HepG2 (cell line): ENCODE measurements around the gene ZDHHC19. TPM values are rescaled to one million over a fixed set of nuclear protein-coding genes. Genes with fewer than 3 reads are reported as not detected.

Experiments used
- ATAC-seq: fragments of 200-7000 bp; cut with Tn5 transposase; 3 replicates; pipeline ENCODE4 v1.9.1; 2020; ENCODE audit warnings: mild to moderate bottlenecking, moderate library complexity
- BruUV-seq: library from RNA; stranded (reverse); fragments of 400-500 nt; replicated peaks from 2 replicates; lab custom pipeline; 2021; lab: Mats Ljungman, UMichigan
- CTCF ChIA-PET: fragments of 300-600 bp; formaldehyde crosslinking; extraction: SDS; loops from one replicate; lab custom pipeline; 2021; ENCODE audit warnings: low total read pairs, inconsistent platforms, low intra/inter-chr PET ratio; lab: Yijun Ruan, JAX
- POLR2A ChIA-PET: fragments of 350-600 bp; sonication (Branson Sonifier 250); formaldehyde crosslinking; loops from one replicate; lab custom pipeline; 2020; ENCODE audit warnings: antibody characterized with exemption, inconsistent platforms; lab: Yijun Ruan, JAX
- DNase-seq: peaks from one replicate; pipeline ENCODE4 v3.0.0-alpha.2; 2015; ENCODE audit warnings: low spot score
- FAIRE-seq: peaks from 3 replicates; lab custom pipeline; 2011; peaks lifted over from hg19 to GRCh38; lab: Jason Lieb, UNC
- H2AFZ ChIP-seq: one replicate; pipeline ENCODE4 v1.6.1; 2011; ENCODE audit warnings: low read length, inconsistent platforms
- H3K27ac ChIP-seq: fragments of 300-600 bp; 3 replicates; pipeline ENCODE4 v1.8.0; 2011; ENCODE audit warnings: mixed run types, mild to moderate bottlenecking, mixed read lengths, low read length, inconsistent platforms; ENCODE audit not compliant: insufficient read depth; ENCODE audit errors: extremely low read length
- H3K27me3 ChIP-seq, 2 experiments: fragments of 200-600 bp in 1 of 2; 2 replicates in 1 of 2; 3 replicates in 1 of 2; pipeline versions ENCODE4 v1.6.0 to v1.8.0; 2011; ENCODE audit warnings: low read length in 2 of 2, mild to moderate bottlenecking in 2 of 2, moderate library complexity in 2 of 2, inconsistent platforms in 1 of 2; ENCODE audit not compliant: insufficient read depth in 2 of 2, control insufficient read depth in 1 of 2
- H3K36me3 ChIP-seq, 2 experiments: fragments of 200-600 bp in 1 of 2; replicated peaks in 1 of 2; 2 replicates in 1 of 2; 3 replicates in 1 of 2; pipeline versions ENCODE4 v1.5.1 to v1.8.0; 2011; ENCODE audit warnings: low read length in 2 of 2, inconsistent platforms in 1 of 2; ENCODE audit not compliant: insufficient read depth in 2 of 2, control insufficient read depth in 1 of 2
- H3K4me1 ChIP-seq: 2 replicates; pipeline ENCODE4 v1.5.1; 2012; ENCODE audit warnings: low read length, inconsistent platforms; ENCODE audit not compliant: insufficient read depth
- H3K4me2 ChIP-seq: 2 replicates; pipeline ENCODE4 v1.6.0; 2011; ENCODE audit warnings: low read depth, low read length, inconsistent platforms
- H3K4me3 ChIP-seq, 3 experiments: fragments of 200-600 bp in 1 of 3; sonication (generic), shearing (Covaris generic) in 1 of 3; replicated peaks in 1 of 3; 2 replicates each; pipeline ENCODE4 v1.5.1; 2011 to 2016; ENCODE audit warnings: low read length in 3 of 3, inconsistent platforms in 2 of 3, low read depth in 2 of 3, mild to moderate bottlenecking in 2 of 3, control low read depth in 1 of 3, mixed read lengths in 1 of 3; ENCODE audit not compliant: insufficient read depth in 1 of 3
- H3K79me2 ChIP-seq: one replicate; pipeline ENCODE4 v1.6.1; 2011; ENCODE audit warnings: low read length, inconsistent platforms; ENCODE audit not compliant: insufficient read depth
- H3K9ac ChIP-seq: 2 replicates; pipeline ENCODE4 v1.6.0; 2011; ENCODE audit warnings: mild to moderate bottlenecking, low read depth, low read length, inconsistent platforms; ENCODE audit not compliant: insufficient read depth
- H3K9me3 ChIP-seq: 2 replicates; pipeline ENCODE4 v1.5.1; 2012; ENCODE audit warnings: mild to moderate bottlenecking, low read length
- H4K20me1 ChIP-seq: 2 replicates; pipeline ENCODE4 v1.6.0; 2011; ENCODE audit warnings: inconsistent platforms, mild to moderate bottlenecking, low read length, moderate library complexity; ENCODE audit not compliant: insufficient read depth
- CEBPG ChIP-seq: IDR thresholded peaks from 2 replicates; pipeline ENCODE4 v1.6.1; 2016
- CENPX ChIP-seq: sonication (generic); formaldehyde crosslinking; IDR thresholded peaks from 2 replicates; pipeline ENCODE4 v1.9.0; 2021; ENCODE audit warnings: mild to moderate bottlenecking, missing genetic modification reagents, moderate library complexity
- FOXJ3 ChIP-seq: sonication (generic); formaldehyde crosslinking; IDR thresholded peaks from 2 replicates; pipeline ENCODE4 v1.4.0; 2020; ENCODE audit warnings: missing genetic modification reagents, mild to moderate bottlenecking, borderline replicate concordance
- GTF3A ChIP-seq: sonication (generic); formaldehyde crosslinking; conservative IDR thresholded peaks from 2 replicates; pipeline ENCODE4 v1.4.0; 2020; ENCODE audit warnings: mild to moderate bottlenecking, missing genetic modification reagents
- MATR3 ChIP-seq: sonication (generic); formaldehyde crosslinking; IDR thresholded peaks from 2 replicates; pipeline ENCODE4 v1.4.0; 2020; ENCODE audit warnings: missing genetic modification reagents
- PITX1 ChIP-seq: sonication (generic); formaldehyde crosslinking; IDR thresholded peaks from 2 replicates; pipeline ENCODE4 v1.5.1; 2020; ENCODE audit warnings: mild to moderate bottlenecking, missing genetic modification reagents
- SP140L ChIP-seq: sonication (generic); formaldehyde crosslinking; IDR thresholded peaks from 2 replicates; pipeline ENCODE4 v1.4.0; 2020; ENCODE audit warnings: missing genetic modification reagents, borderline replicate concordance
- SP5 ChIP-seq: IDR thresholded peaks from 2 replicates; pipeline ENCODE4 v1.6.1; 2016; ENCODE audit warnings: low read depth, borderline replicate concordance
- ZNF547 ChIP-seq: sonication (generic); formaldehyde crosslinking; IDR thresholded peaks from 2 replicates; pipeline ENCODE4 v1.5.1; 2020; ENCODE audit warnings: mild to moderate bottlenecking, missing genetic modification reagents
- ZNF556 ChIP-seq: sonication (generic); formaldehyde crosslinking; IDR thresholded peaks from 2 replicates; pipeline ENCODE4 v1.4.0; 2020; ENCODE audit warnings: mild to moderate bottlenecking, missing genetic modification reagents, borderline replicate concordance
- ZNF605 ChIP-seq: sonication (generic); formaldehyde crosslinking; IDR thresholded peaks from 2 replicates; pipeline ENCODE4 v1.8.0; 2022; ENCODE audit warnings: mild to moderate bottlenecking, missing genetic modification reagents
- ZNF839 ChIP-seq: sonication (generic); formaldehyde crosslinking; IDR thresholded peaks from 2 replicates; pipeline ENCODE4 v1.4.0; 2020; ENCODE audit warnings: missing genetic modification reagents, mild to moderate bottlenecking, borderline replicate concordance
- WGBS: methylation state at CpG from one replicate; pipeline ENCODE4 v1.1.6; 2017; ENCODE audit warnings: low lambda C conversion rate; 5-methylcytosine and 5-hydroxymethylcytosine counted together
- in situ Hi-C: cut with HindIII; loops from 2 replicates; pipeline ENCODE4 v1.10.0; 2017; ENCODE audit warnings: low pct_unique_long_range_greater_than_20kb; ENCODE audit not compliant: extremely low pct_ligation_motif_present
- intact Hi-C: fragments of 100-400 bp; cut with micrococcal nuclease; formaldehyde crosslinking; loops from one replicate; pipeline ENCODE4 v1.10.0; 2022; ENCODE audit not compliant: unreplicated experiment
- polyA plus RNA-seq, 8 experiments: library from polyadenylated mRNA; depleted of rRNA in 3 of 8; stranded (reverse) in 7 of 8; unstranded in 1 of 8; fragments of >200 nt; fragmentation: Illumina TruSeq in 4 of 8; extraction: Trizol in 4 of 8; gene quantifications; 2 replicates each; pipeline versions ENCODE4 v1.2.1 to v1.2.3, GENCODE V29; 2011 to 2016; ENCODE audit warnings: low read depth in 4 of 8, missing spikeins in 1 of 8, mixed read lengths in 1 of 8; ENCODE audit not compliant: insufficient read depth in 1 of 8
- total RNA-seq, 5 experiments: library from RNA; depleted of rRNA; stranded (reverse); fragments of >200 nt; fragmentation: Illumina TruSeq; extraction: Trizol; gene quantifications; 2 replicates each; pipeline ENCODE4 v1.2.3, GENCODE V29; 2016; ENCODE audit warnings: low read depth in 1 of 5
- TF ChIP-seq, protein P1 (sequence below): sonication (generic); formaldehyde crosslinking; IDR thresholded peaks from 2 replicates; pipeline ENCODE4 v1.4.0; 2020; ENCODE audit warnings: missing genetic modification reagents
- TF ChIP-seq, protein P2 (sequence below): sonication (generic); formaldehyde crosslinking; IDR thresholded peaks from 2 replicates; pipeline ENCODE4 v1.5.0; 2020; ENCODE audit warnings: missing genetic modification reagents
- TF ChIP-seq, protein P3 (sequence below): IDR thresholded peaks from 2 replicates; pipeline ENCODE4 v1.6.1; 2012; ENCODE audit warnings: low read length, improper control_type of control experiment
- TF ChIP-seq, protein P4 (sequence below): sonication (generic); formaldehyde crosslinking; IDR thresholded peaks from 2 replicates; pipeline ENCODE4 v1.8.1; 2023; ENCODE audit warnings: missing genetic modification reagents, mild to moderate bottlenecking, borderline replicate concordance
- TF ChIP-seq, protein P5 (sequence below): sonication (generic); formaldehyde crosslinking; IDR thresholded peaks from 2 replicates; pipeline ENCODE4 v1.8.1; 2023; ENCODE audit warnings: mild to moderate bottlenecking, missing genetic modification reagents, borderline replicate concordance

The ZDHHC19 gene
- total and polyA plus RNA-seq, 2 of the 13 experiments (the other 11 are each of a cell fraction or from before 2014, with no cell fraction given), result 0.22 to 0.53 TPM

DNA sequence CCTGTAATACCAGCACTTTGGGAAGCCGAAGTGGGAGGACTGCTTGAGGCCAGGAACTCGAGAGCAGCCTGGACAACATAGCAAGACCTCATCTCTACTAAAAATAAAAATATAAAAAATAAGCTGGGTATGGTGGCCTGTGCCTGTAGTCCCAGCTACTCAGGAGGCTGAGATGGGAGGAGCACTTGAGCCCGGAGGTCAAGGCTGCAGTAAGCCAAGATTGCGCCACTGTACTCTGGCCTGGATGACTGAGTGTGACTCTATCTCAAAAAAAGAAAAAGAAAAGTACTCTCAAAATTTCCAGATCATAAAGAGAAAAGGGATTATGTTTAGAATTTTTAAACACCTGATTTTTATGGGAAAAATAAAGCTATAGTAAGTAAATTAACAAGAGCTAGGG, 29.2 kb upstream of the ZDHHC19 start:
- Histone ChIP-seq H3K27ac (no peak overlapping the region), H4K20me1 (no peaks in the 10 kb centered on the region), H3K9me3 (no peaks in the 10 kb centered on the region), H3K4me3 (no peak overlapping the region), H3K4me2 (no peak overlapping the region), H3K79me2 (no peaks in the 10 kb centered on the region), H3K4me1 (peaks cover 8% of the 10 kb centered on the region), H3K27me3 (no peaks in the 10 kb centered on the region), H3K9ac (no peak overlapping the region), H2AFZ (no peak overlapping the region), H3K36me3 (peaks cover 9 to 47% of the 10 kb centered on the region in 2 experiments)
- ATAC-seq (no peak), DNase-seq (no peak), FAIRE-seq (no peak)
- ChIA-PET CTCF (no interaction called here), POLR2A (no interaction called here)
- in situ Hi-C loops (loop anchor here (10.0 kb wide), 1 partner anchor 194 kb away; the partner anchor contains the start of gene UBXN7), intact Hi-C loops (no loop called here)
- no TSS peak for BruUV-seq
- WGBS, result 90% methylated on average over 4 of the region's 4 CpGs
- 0 out of 2 replicates have a peak, but pooled peaks have one; percentile 25 for TF ChIP-seq CEBPG (CRISPR knock-in tag)
- no peak for TF ChIP-seq PITX1 (CRISPR knock-in tag)
- TF ChIP-seq GTF3A (CRISPR knock-in tag), result no peak
- no peak for TF ChIP-seq FOXJ3 (CRISPR knock-in tag)
- peak; percentile 62; the same call in 1 of the 2 replicates for TF ChIP-seq SP5
- TF ChIP-seq, protein P1, sequence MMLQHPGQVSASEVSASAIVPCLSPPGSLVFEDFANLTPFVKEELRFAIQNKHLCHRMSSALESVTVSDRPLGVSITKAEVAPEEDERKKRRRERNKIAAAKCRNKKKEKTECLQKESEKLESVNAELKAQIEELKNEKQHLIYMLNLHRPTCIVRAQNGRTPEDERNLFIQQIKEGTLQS (CRISPR knock-in tag), result no peak
- TF ChIP-seq ZNF547 (CRISPR knock-in tag), result no peak
- TF ChIP-seq, protein P2, sequence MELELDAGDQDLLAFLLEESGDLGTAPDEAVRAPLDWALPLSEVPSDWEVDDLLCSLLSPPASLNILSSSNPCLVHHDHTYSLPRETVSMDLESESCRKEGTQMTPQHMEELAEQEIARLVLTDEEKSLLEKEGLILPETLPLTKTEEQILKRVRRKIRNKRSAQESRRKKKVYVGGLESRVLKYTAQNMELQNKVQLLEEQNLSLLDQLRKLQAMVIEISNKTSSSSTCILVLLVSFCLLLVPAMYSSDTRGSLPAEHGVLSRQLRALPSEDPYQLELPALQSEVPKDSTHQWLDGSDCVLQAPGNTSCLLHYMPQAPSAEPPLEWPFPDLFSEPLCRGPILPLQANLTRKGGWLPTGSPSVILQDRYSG (CRISPR knock-in tag), result no peak
- no peak for TF ChIP-seq ZNF556 (CRISPR knock-in tag)
- no peak for TF ChIP-seq MATR3 (CRISPR knock-in tag)
- no peak for TF ChIP-seq ZNF605 (CRISPR knock-in tag)
- no peak for TF ChIP-seq CENPX (CRISPR knock-in tag)
- TF ChIP-seq SP140L (CRISPR knock-in tag), result no peak
- TF ChIP-seq, protein P3, sequence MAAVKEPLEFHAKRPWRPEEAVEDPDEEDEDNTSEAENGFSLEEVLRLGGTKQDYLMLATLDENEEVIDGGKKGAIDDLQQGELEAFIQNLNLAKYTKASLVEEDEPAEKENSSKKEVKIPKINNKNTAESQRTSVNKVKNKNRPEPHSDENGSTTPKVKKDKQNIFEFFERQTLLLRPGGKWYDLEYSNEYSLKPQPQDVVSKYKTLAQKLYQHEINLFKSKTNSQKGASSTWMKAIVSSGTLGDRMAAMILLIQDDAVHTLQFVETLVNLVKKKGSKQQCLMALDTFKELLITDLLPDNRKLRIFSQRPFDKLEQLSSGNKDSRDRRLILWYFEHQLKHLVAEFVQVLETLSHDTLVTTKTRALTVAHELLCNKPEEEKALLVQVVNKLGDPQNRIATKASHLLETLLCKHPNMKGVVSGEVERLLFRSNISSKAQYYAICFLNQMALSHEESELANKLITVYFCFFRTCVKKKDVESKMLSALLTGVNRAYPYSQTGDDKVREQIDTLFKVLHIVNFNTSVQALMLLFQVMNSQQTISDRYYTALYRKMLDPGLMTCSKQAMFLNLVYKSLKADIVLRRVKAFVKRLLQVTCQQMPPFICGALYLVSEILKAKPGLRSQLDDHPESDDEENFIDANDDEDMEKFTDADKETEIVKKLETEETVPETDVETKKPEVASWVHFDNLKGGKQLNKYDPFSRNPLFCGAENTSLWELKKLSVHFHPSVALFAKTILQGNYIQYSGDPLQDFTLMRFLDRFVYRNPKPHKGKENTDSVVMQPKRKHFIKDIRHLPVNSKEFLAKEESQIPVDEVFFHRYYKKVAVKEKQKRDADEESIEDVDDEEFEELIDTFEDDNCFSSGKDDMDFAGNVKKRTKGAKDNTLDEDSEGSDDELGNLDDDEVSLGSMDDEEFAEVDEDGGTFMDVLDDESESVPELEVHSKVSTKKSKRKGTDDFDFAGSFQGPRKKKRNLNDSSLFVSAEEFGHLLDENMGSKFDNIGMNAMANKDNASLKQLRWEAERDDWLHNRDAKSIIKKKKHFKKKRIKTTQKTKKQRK, result no peak
- TF ChIP-seq, protein P4, sequence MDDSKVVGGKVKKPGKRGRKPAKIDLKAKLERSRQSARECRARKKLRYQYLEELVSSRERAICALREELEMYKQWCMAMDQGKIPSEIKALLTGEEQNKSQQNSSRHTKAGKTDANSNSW, result no peak
- TF ChIP-seq ZNF839 (CRISPR knock-in tag), result no peak
- TF ChIP-seq, protein P5, sequence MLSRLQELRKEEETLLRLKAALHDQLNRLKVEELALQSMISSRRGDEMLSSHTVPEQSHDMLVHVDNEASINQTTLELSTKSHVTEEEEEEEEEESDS (CRISPR knock-in tag), result no peak
